IMR-90 (cell line): ENCODE results near the gene RBM15B. TPM values are rescaled to one million over a fixed set of nuclear protein-coding genes. Genes with fewer than 3 reads are reported as not detected.

ENCODE experiments used
- ATAC-seq: fragments of 200-7000 bp; cut with Tn5 transposase; 2 replicates; pipeline ENCODE4 v1.9.1; 2020; ENCODE audit warnings: low read depth, mild to moderate bottlenecking, moderate library complexity
- BruUV-seq: library from RNA; stranded (reverse); fragments of 400-500 nt; replicated peaks from 2 replicates; lab custom pipeline; 2021; lab: Mats Ljungman, UMichigan
- CTCF ChIA-PET: fragments of 300-600 bp; formaldehyde crosslinking; extraction: SDS; loops from one replicate; lab custom pipeline; 2021; ENCODE audit warnings: antibody characterized with exemption; lab: Yijun Ruan, JAX
- POLR2A ChIA-PET: fragments of 300-600 bp; sonication (Branson Sonifier 250); formaldehyde crosslinking; loops from one replicate; lab custom pipeline; 2022; ENCODE audit warnings: antibody characterized with exemption; ENCODE audit not compliant: unreplicated experiment; lab: Charles Lee
- DNase-seq: peaks from one replicate; pipeline ENCODE4 v3.0.0; 2013
- H2AFZ ChIP-seq: replicated peaks from 2 replicates; pipeline ENCODE3; 2013; ENCODE audit warnings: low read length, mild to moderate bottlenecking; ENCODE audit not compliant: poor library complexity
- H2AK5ac ChIP-seq: 2 replicates; pipeline ENCODE4 v1.6.1; 2013; ENCODE audit warnings: low read depth, low read length, inconsistent platforms
- H2AK9ac ChIP-seq: replicated peaks from 2 replicates; pipeline ENCODE3; 2013; ENCODE audit warnings: mild to moderate bottlenecking, low read depth, low read length, moderate library complexity; ENCODE audit not compliant: poor library complexity
- H2BK120ac ChIP-seq: 2 replicates; pipeline ENCODE4 v1.6.1; 2013; ENCODE audit warnings: low read depth, low read length, inconsistent platforms
- H2BK15ac ChIP-seq: 3 replicates; pipeline ENCODE4 v1.6.1; 2013; ENCODE audit warnings: low read depth, low read length, inconsistent platforms
- H2BK20ac ChIP-seq: 2 replicates; pipeline ENCODE4 v1.6.1; 2013; ENCODE audit warnings: low read depth, mild to moderate bottlenecking, inconsistent platforms, low read length, moderate library complexity
- H2BK5ac ChIP-seq: 2 replicates; pipeline ENCODE4 v1.6.1; 2013; ENCODE audit warnings: mild to moderate bottlenecking, low read depth, low read length, inconsistent platforms; ENCODE audit not compliant: poor library complexity, severe bottlenecking
- H3K14ac ChIP-seq: replicated peaks from 2 replicates; pipeline ENCODE4 v1.6.1; 2013; ENCODE audit warnings: low read depth, low read length, inconsistent platforms
- H3K18ac ChIP-seq: 2 replicates; pipeline ENCODE4 v1.6.1; 2013; ENCODE audit warnings: low read depth, low read length, control low read depth
- H3K23ac ChIP-seq: 2 replicates; pipeline ENCODE4 v1.6.1; 2013; ENCODE audit warnings: low read depth, low read length, inconsistent platforms
- H3K27ac ChIP-seq: 2 replicates; pipeline ENCODE4 v1.5.1; 2013; ENCODE audit warnings: mild to moderate bottlenecking, control low read depth, low read length; ENCODE audit not compliant: insufficient read depth
- H3K27me3 ChIP-seq: 2 replicates; pipeline ENCODE4 v1.6.1; 2013; ENCODE audit warnings: low read length; ENCODE audit not compliant: control insufficient read depth, insufficient read depth
- H3K36me3 ChIP-seq: 2 replicates; pipeline ENCODE4 v1.6.1; 2013; ENCODE audit warnings: low read length, mixed read lengths; ENCODE audit not compliant: control insufficient read depth, insufficient read depth
- H3K4ac ChIP-seq: 2 replicates; pipeline ENCODE4 v1.6.1; 2013; ENCODE audit warnings: low read depth, low read length, inconsistent platforms
- H3K4me1 ChIP-seq: 2 replicates; pipeline ENCODE4 v1.6.1; 2013; ENCODE audit warnings: low read length, mixed read lengths; ENCODE audit not compliant: control insufficient read depth, insufficient read depth
- H3K4me2 ChIP-seq: 2 replicates; pipeline ENCODE4 v1.6.1; 2013; ENCODE audit warnings: low read depth, mild to moderate bottlenecking, control low read depth, low read length, moderate library complexity
- H3K4me3 ChIP-seq: 2 replicates; pipeline ENCODE4 v1.5.1; 2013; ENCODE audit warnings: low read depth, mild to moderate bottlenecking, control low read depth, low read length, moderate library complexity; ENCODE audit not compliant: insufficient read depth
- H3K56ac ChIP-seq: 2 replicates; pipeline ENCODE4 v1.6.1; 2013; ENCODE audit warnings: low read length, inconsistent platforms; ENCODE audit not compliant: insufficient read depth; ENCODE audit errors: extremely low read depth
- H3K79me1 ChIP-seq, 2 experiments: 2 replicates each; pipeline ENCODE4 v1.6.1; 2013; ENCODE audit warnings: low read length in 2 of 2, inconsistent platforms in 1 of 2, low read depth in 1 of 2
- H3K9ac ChIP-seq: 2 replicates; pipeline ENCODE4 v1.6.1; 2013; ENCODE audit warnings: low read depth, low read length, control low read depth
- H3K9me1 ChIP-seq: 2 replicates; pipeline ENCODE4 v1.6.1; 2013; ENCODE audit warnings: low read length, inconsistent platforms; ENCODE audit not compliant: insufficient read depth
- H3K9me3 ChIP-seq: 2 replicates; pipeline ENCODE4 v1.6.1; 2013; ENCODE audit warnings: low read length; ENCODE audit not compliant: control insufficient read depth, insufficient read depth
- H4K20me1 ChIP-seq: 2 replicates; pipeline ENCODE4 v1.6.1; 2013; ENCODE audit warnings: low read length, inconsistent platforms; ENCODE audit not compliant: insufficient read depth
- H4K5ac ChIP-seq: 2 replicates; pipeline ENCODE4 v1.6.1; 2013; ENCODE audit warnings: mild to moderate bottlenecking, low read depth, low read length, control low read depth
- H4K8ac ChIP-seq, 2 experiments: 2 replicates each; pipeline ENCODE4 v1.6.1; 2013; ENCODE audit warnings: low read depth in 2 of 2, low read length in 2 of 2, control low read depth in 1 of 2, inconsistent platforms in 1 of 2
- H4K91ac ChIP-seq: 2 replicates; pipeline ENCODE4 v1.6.1; 2013; ENCODE audit warnings: low read depth, low read length, inconsistent platforms; ENCODE audit not compliant: insufficient read depth
- BHLHE40 ChIP-seq: fragments of 150-350 bp; IDR thresholded peaks from 2 replicates; pipeline ENCODE4 v1.6.1; 2016; ENCODE audit warnings: mild to moderate bottlenecking, low read depth, low read length
- CEBPB ChIP-seq: IDR thresholded peaks from 2 replicates; pipeline ENCODE4 v1.6.1; 2012; ENCODE audit warnings: low read depth, low read length, improper control_type of control experiment
- CHD1 ChIP-seq: IDR thresholded peaks from 2 replicates; pipeline ENCODE4 v1.6.1; 2012; ENCODE audit warnings: low read depth, low read length, improper control_type of control experiment
- ELK1 ChIP-seq: fragments of 150-350 bp; IDR thresholded peaks from 2 replicates; pipeline ENCODE4 v1.6.1; 2016; ENCODE audit warnings: low read depth, mild to moderate bottlenecking, low read length, moderate library complexity, borderline replicate concordance
- FOS ChIP-seq: fragments of 150-350 bp; IDR thresholded peaks from 2 replicates; pipeline ENCODE4 v1.6.1; 2016; ENCODE audit warnings: low read depth, low read length
- MAFK ChIP-seq: IDR thresholded peaks from 2 replicates; pipeline ENCODE4 v1.6.1; 2012; ENCODE audit warnings: low read depth, low read length, improper control_type of control experiment
- MAZ ChIP-seq: IDR thresholded peaks from 2 replicates; pipeline ENCODE4 v1.6.1; 2012; ENCODE audit warnings: low read depth, mild to moderate bottlenecking, low read length, improper control_type of control experiment, moderate library complexity, borderline replicate concordance
- MXI1 ChIP-seq: IDR thresholded peaks from 2 replicates; pipeline ENCODE4 v1.6.1; 2012; ENCODE audit warnings: low read depth, mild to moderate bottlenecking, low read length, moderate library complexity, borderline replicate concordance
- NFE2L2 ChIP-seq: fragments of 150-350 bp; IDR thresholded peaks from 2 replicates; pipeline ENCODE4 v1.6.1; 2016; ENCODE audit warnings: low read depth, mild to moderate bottlenecking, low read length
- POLR2A ChIP-seq: IDR thresholded peaks from 2 replicates; pipeline ENCODE4 v1.6.1; 2012; ENCODE audit warnings: mild to moderate bottlenecking, low read depth, low read length
- RAD21 ChIP-seq: IDR thresholded peaks from 2 replicates; pipeline ENCODE4 v1.6.1; 2012; ENCODE audit warnings: low read length, improper control_type of control experiment
- RCOR1 ChIP-seq: IDR thresholded peaks from 2 replicates; pipeline ENCODE4 v1.6.1; 2012; ENCODE audit warnings: mild to moderate bottlenecking, low read length, improper control_type of control experiment; ENCODE audit not compliant: insufficient replicate concordance
- RFX5 ChIP-seq: IDR thresholded peaks from 2 replicates; pipeline ENCODE4 v1.8.0; 2012; ENCODE audit warnings: low read depth, mild to moderate bottlenecking, low read length, moderate library complexity
- SMC3 ChIP-seq: fragments of 150-350 bp; IDR thresholded peaks from 2 replicates; pipeline ENCODE4 v1.6.1; 2016; ENCODE audit warnings: low read depth, mild to moderate bottlenecking, antibody characterized with exemption, low read length, moderate library complexity
- WGBS, 2 experiments: methylation state at CpG; one replicate each; pipeline versions ENCODE4 v1.1.5 to v1.1.7; 2013; ENCODE audit warnings: missing lambda C conversion rate in 2 of 2; ENCODE audit not compliant: insufficient read length in 1 of 2; ENCODE audit errors: extremely low coverage in 2 of 2; 5-methylcytosine and 5-hydroxymethylcytosine counted together
- dilution Hi-C: fragments of 300-500 bp; cut with HindIII; formaldehyde crosslinking; loops from one replicate; pipeline ENCODE4 v1.14.3; 2018; ENCODE audit warnings: low sequenced_read_pairs; ENCODE audit not compliant: unreplicated experiment
- in situ Hi-C: fragments of 300-500 bp; cut with MboI; formaldehyde crosslinking; loops from 3 replicates; pipeline ENCODE4 v1.14.3; 2019; ENCODE audit warnings: low sequenced_read_pairs, inconsistent platforms, mixed read lengths
- intact Hi-C: fragments of 100-400 bp; cut with micrococcal nuclease; formaldehyde crosslinking; loops from 2 replicates; pipeline ENCODE4 v1.10.0; 2022
- polyA plus RNA-seq, 3 experiments: library from polyadenylated mRNA; depleted of rRNA; stranded (reverse); fragments of >200 nt; gene quantifications; 2 replicates each; pipeline ENCODE4 v1.2.3, GENCODE V29; 2012; ENCODE audit warnings: low replicate concordance in 1 of 3
- total RNA-seq: library from RNA; depleted of rRNA; stranded (reverse); fragments of >200 nt; gene quantifications from 2 replicates; pipeline ENCODE4 v1.2.3, GENCODE V29; 2012
- TF ChIP-seq, protein P1 (sequence below): conservative IDR thresholded peaks from 2 replicates; pipeline ENCODE4 v1.5.1; 2012; ENCODE audit warnings: mild to moderate bottlenecking, low read depth, low read length, improper control_type of control experiment
- TF ChIP-seq, protein P2 (sequence below): fragments of 150-350 bp; IDR thresholded peaks from 2 replicates; pipeline ENCODE4 v1.6.1; 2017; ENCODE audit warnings: mild to moderate bottlenecking, antibody characterized with exemption, low read length, low read depth

RBM15B gene
- total and polyA plus RNA-seq, 2 of the 4 experiments (the other 2 are of a cell fraction), result 16.2 to 17.4 TPM

DNA sequence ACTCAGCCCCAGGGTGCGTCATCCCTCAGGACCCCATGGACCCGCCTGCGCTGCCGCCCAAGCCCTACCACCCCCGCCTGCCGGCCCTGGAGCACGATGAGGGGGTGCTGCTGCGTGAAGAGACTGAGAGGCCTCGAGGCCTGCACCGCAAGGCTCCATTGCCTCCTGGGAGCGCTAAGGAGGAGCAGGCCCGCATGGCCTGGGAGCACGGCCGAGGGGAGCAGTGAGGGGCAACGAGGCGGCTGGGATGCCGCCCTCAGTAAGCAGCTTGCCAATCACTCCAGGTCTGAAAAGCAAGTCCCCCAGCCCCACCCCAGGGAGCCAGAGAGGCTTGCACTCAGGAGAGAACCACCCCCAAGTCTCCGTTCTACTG lies 9.8 kb upstream of the RBM15B start:
- H2BK15ac ChIP-seq, result no peak overlapping the region
- H3K4me3 ChIP-seq, result no peak overlapping the region
- H3K56ac ChIP-seq, result no peak overlapping the region
- H3K36me3 ChIP-seq, result no peaks in the 10 kb centered on the region; the same call in 1 of the 2 replicates
- in situ Hi-C loops (loop anchor here (25.0 kb wide), 2 partner anchors 556 to 1044 kb away; partner anchors contain the start of genes PARP3, RASSF1, RRP9 and TUSC2), intact Hi-C loops (no loop called here), dilution Hi-C loops (no loop called here)
- ChIA-PET CTCF (no interaction called here), POLR2A (no interaction called here)
- no peak overlapping the region for H3K27ac ChIP-seq
- no peak overlapping the region for H4K91ac ChIP-seq
- H3K27me3 ChIP-seq, result peaks cover 6% of the 10 kb centered on the region
- H3K9me3 ChIP-seq, result no peaks in the 10 kb centered on the region
- H4K20me1 ChIP-seq, result peaks cover 4% of the 10 kb centered on the region; the same call in 1 of the 2 replicates
- no peak overlapping the region for H2BK20ac ChIP-seq
- no peak overlapping the region for H3K14ac ChIP-seq
- no peak overlapping the region for H2BK5ac ChIP-seq
- H3K9me1 ChIP-seq, result no peaks in the 10 kb centered on the region
- H3K4me1 ChIP-seq, result peaks cover 2% of the 10 kb centered on the region; the same call in 1 of the 2 replicates
- no peak overlapping the region for H4K8ac ChIP-seq
- no peak overlapping the region for H3K4me2 ChIP-seq
- H4K5ac ChIP-seq, result no peak overlapping the region
- 95% methylated on average over 9 of the region's 18 CpGs; no CpG with 5 or more reads in 1 of the 2 experiments for WGBS, 2 experiments
- DNase-seq (no peak), ATAC-seq (no peak)
- H2AK5ac ChIP-seq, result no peak overlapping the region
- no peak overlapping the region for H3K4ac ChIP-seq
- no peak overlapping the region for H3K23ac ChIP-seq
- BruUV-seq, result no TSS peak
- H2BK120ac ChIP-seq, result no peak overlapping the region
- H2AK9ac ChIP-seq, result no peak overlapping the region
- H3K18ac ChIP-seq, result no peak overlapping the region
- no peak for TF ChIP-seq NFE2L2
- TF ChIP-seq, protein P1, sequence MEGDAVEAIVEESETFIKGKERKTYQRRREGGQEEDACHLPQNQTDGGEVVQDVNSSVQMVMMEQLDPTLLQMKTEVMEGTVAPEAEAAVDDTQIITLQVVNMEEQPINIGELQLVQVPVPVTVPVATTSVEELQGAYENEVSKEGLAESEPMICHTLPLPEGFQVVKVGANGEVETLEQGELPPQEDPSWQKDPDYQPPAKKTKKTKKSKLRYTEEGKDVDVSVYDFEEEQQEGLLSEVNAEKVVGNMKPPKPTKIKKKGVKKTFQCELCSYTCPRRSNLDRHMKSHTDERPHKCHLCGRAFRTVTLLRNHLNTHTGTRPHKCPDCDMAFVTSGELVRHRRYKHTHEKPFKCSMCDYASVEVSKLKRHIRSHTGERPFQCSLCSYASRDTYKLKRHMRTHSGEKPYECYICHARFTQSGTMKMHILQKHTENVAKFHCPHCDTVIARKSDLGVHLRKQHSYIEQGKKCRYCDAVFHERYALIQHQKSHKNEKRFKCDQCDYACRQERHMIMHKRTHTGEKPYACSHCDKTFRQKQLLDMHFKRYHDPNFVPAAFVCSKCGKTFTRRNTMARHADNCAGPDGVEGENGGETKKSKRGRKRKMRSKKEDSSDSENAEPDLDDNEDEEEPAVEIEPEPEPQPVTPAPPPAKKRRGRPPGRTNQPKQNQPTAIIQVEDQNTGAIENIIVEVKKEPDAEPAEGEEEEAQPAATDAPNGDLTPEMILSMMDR, result no peak
- no peak for TF ChIP-seq CHD1
- TF ChIP-seq ELK1, result no peak
- TF ChIP-seq SMC3, result no peak
- TF ChIP-seq, protein P2, sequence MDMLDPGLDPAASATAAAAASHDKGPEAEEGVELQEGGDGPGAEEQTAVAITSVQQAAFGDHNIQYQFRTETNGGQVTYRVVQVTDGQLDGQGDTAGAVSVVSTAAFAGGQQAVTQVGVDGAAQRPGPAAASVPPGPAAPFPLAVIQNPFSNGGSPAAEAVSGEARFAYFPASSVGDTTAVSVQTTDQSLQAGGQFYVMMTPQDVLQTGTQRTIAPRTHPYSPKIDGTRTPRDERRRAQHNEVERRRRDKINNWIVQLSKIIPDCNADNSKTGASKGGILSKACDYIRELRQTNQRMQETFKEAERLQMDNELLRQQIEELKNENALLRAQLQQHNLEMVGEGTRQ, result no peak
- TF ChIP-seq CEBPB, result no peak
- no peak for TF ChIP-seq RFX5
- no peak for TF ChIP-seq MAFK
- TF ChIP-seq RAD21, result no peak
- TF ChIP-seq POLR2A, result no peak
- no peak for TF ChIP-seq MAZ
- no peak for TF ChIP-seq BHLHE40
- TF ChIP-seq MXI1, result no peak
- TF ChIP-seq RCOR1, result no peak
- no peak for TF ChIP-seq FOS
- no peak overlapping the region for H2AFZ ChIP-seq
- H3K79me1 ChIP-seq, result peaks cover 16 to 23% of the 10 kb centered on the region in 2 experiments
- no peak overlapping the region for H3K9ac ChIP-seq
